MM.1S (cell line): ENCODE data around the gene MMADHC.

Experiments
- CTCF ChIP-seq: fragments of 300-600 bp; sonication (generic); IDR thresholded peaks from 2 replicates; pipeline ENCODE4 v1.5.1; 2016; ENCODE audit warnings: antibody characterized with exemption, low read length, mixed read lengths
- EZH2 ChIP-seq: fragments of 300-600 bp; sonication (generic); optimal IDR thresholded peaks from 2 replicates; pipeline ENCODE3; 2017; ENCODE audit warnings: low read depth, mild to moderate bottlenecking, antibody characterized with exemption, low read length, mixed read lengths
- EZH2phosphoT487 ChIP-seq: fragments of 300-600 bp; sonication (generic); IDR thresholded peaks from 2 replicates; pipeline ENCODE4 v1.6.1; 2018; ENCODE audit warnings: antibody characterized with exemption, low read length

GRCh38 chr2:149586063-149586462, 1.5 kb downstream of the MMADHC start:
- no peak for TF ChIP-seq EZH2
- no peak for TF ChIP-seq CTCF
- TF ChIP-seq EZH2phosphoT487: no peak
